GM10266 (cell line): Measurements from ENCODE around the gene GABRB1.
A peak's percentile ranks its signal among the peaks of the same experiment; 100 is the strongest.

Source experiments
- DNase-seq: peaks from one replicate; pipeline ENCODE4 v3.0.0; 2012; ENCODE audit errors: extremely low spot score
- CTCF ChIP-seq: IDR thresholded peaks from 2 replicates; pipeline ENCODE4 v1.5.1; 2012; ENCODE audit warnings: mild to moderate bottlenecking, low read depth; ENCODE audit not compliant: control insufficient read depth, insufficient read depth; ENCODE audit errors: missing control alignments

The GABRB1 gene

GRCh38 chr4:47017081-47017480, 14.3 kb upstream of the GABRB1 start:
- no peak for DNase-seq
- TF ChIP-seq CTCF, result no peak

DNA sequence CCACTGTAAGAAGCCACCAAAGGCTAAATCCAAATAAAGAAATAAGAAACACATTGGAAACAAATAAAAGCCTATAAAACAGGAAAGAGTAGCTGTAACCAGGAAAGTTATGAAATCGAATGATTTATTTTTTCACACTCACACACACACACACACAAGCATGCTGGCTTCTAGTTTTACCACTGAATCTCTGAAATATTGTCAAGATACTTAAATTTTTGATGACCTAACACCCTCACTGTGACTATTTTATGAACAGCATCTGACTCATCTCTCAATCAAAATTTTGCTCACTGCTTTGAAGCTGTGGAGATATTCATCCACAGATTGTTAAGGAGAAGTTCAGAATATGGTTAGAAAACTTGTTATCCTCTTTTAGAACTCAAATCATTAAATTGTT, 13.9 kb upstream of the GABRB1 start:
- DNase-seq, result no peak
- TF ChIP-seq CTCF, result no peak

DNA sequence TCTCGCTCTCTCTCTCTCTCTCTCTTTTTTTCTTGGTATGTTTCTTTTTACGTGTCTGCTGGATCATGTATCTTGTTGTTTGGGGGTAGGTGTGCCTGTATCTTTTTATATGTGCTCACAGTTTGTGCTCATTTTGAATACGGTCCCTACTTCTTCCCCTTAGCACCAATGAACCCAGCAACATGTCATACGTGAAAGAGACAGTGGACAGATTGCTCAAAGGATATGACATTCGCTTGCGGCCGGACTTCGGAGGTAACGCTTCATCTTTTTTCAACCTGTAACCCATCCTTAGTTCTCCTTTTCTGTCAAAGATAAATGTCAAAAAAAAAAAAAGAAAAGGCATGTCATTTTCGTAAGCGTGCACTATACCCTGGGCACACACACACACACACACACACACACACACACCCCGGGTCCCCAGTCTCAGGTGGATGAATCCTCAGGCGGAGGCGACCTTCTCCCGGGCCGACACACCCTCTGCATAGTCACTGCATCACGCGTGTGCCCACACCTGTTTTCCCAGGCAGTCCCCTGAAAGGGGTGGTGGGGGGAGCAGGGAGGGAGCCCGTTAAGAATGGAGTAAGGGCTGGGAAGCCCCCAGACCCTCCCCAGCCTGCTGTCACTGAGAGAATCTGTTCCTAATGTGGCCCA, 511 bp downstream of the GABRB1 start:
- TF ChIP-seq CTCF, result no peak
- no peak for DNase-seq

DNA sequence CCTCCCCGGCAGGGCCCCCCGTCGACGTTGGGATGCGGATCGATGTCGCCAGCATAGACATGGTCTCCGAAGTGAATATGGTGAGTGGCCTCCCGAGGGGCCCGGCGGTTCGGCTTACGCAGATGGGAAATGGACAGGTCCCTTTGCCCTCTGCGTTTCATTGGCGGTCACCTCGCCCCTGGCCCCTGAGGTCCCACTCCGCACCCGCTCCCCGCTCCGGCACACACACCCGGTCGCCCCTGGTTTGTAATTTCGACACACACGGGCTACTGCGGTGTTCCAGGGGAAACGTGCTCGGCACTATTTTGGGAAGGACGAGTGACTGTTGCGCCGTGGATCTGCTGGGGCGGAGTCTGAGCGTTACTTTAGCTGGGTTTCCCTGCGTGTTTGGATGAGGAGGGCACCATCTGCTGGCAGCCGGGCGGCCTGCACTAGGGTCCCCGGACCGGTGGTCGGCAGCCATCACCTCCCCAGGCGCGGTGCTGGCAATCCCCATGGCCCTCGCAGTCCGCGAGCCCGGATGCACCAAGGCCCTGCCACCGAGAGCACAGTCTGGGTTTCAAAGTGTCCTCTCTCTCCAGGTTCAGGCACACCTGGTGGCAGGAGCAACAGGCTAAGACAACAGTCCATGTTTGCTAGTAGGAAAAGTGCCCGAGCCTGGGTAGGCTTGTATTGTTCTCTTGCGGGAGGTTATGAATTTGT, 1.2 kb downstream of the GABRB1 start:
- peak; percentile 85 for TF ChIP-seq CTCF
- peak; percentile 58 for DNase-seq

DNA sequence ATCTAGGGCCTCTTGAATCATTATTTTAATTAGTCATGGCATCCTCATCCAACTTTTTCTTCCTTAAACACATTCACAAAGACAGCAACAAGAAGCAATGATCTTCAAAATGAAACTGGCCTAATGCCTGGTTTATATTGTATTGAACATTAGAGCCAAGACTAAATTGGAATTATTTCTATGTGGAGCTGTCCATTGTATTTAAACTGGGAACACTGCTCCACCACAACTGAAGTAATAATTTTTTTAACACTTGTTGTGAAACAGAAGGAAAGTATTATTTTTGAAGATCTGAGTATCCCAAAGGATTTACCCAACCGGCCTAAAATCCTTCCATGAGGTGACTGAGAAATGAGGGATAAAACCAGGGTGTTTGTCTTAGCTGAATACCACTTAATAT, 6.9 kb downstream of the GABRB1 start:
- DNase-seq, result no peak
- no peak for TF ChIP-seq CTCF

DNA sequence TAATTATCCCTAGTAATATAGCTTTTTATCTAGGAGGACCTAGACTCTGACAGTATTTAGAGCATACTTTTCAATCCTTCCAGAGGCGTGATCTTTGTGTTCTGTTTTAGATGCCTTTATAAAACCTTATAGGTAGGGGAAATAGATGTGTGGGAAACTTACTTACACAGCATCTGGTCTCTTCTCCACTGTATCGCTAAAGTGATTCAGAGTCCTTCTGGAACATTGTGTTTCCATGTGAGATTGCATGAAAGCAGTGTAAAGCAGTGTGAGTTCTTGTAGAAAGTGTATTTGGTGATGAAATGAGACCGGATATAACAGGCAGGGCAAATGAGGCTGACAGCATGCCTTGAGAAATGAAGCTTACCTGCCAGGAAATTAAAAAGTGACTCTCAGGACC, 9.5 kb downstream of the GABRB1 start:
- TF ChIP-seq CTCF, result no peak
- no peak for DNase-seq

- no peak for TF ChIP-seq CTCF
- DNase-seq, result no peak
Measured at GRCh38 chr4:47043821-47044220, 12.5 kb downstream of the GABRB1 start.
